Neutrophil (primary cell): ENCODE measurements around the gene IQGAP2.
"Not testable (repeated sequence)": the region's sequence is repeated elsewhere in the genome, so short reads cannot be mapped to it uniquely, and the experiment has no call there.

Experiments used
- H3K27ac ChIP-seq: fragments of 200-600 bp; sonication (generic); 2 replicates; pipeline ENCODE4 v1.5.1; 2016; ENCODE audit warnings: mild to moderate bottlenecking, moderate library complexity
- H3K27me3 ChIP-seq: fragments of 200-600 bp; sonication (generic); 2 replicates; pipeline ENCODE4 v1.6.0; 2016; ENCODE audit warnings: mild to moderate bottlenecking
- H3K36me3 ChIP-seq: fragments of 200-600 bp; sonication (generic); 2 replicates; pipeline ENCODE4 v1.5.1; 2017
- H3K4me1 ChIP-seq, 2 experiments: fragments of 200-600 bp in 1 of 2; sonication (generic) in 1 of 2; 1 replicate in 1 of 2; 2 replicates in 1 of 2; pipeline versions ENCODE4 v1.5.1 to v1.6.1; 2013 to 2016; ENCODE audit warnings: low read depth in 1 of 2, low read length in 1 of 2, mild to moderate bottlenecking in 1 of 2, moderate library complexity in 1 of 2; ENCODE audit not compliant: control insufficient read depth in 1 of 2, insufficient read depth in 1 of 2
- H3K4me3 ChIP-seq, 2 experiments: fragments of 200-600 bp in 1 of 2; sonication (generic) in 1 of 2; 1 replicate in 1 of 2; 2 replicates in 1 of 2; pipeline ENCODE4 v1.5.1; 2013 to 2016; ENCODE audit warnings: low read depth in 1 of 2, low read length in 1 of 2, mild to moderate bottlenecking in 1 of 2, moderate library complexity in 1 of 2
- H3K9me3 ChIP-seq: fragments of 200-600 bp; sonication (generic); 2 replicates; pipeline ENCODE4 v1.5.1; 2016
- TF ChIP-seq, protein P1 (sequence below): fragments of 200-600 bp; sonication (generic); IDR thresholded peaks from 2 replicates; pipeline ENCODE4 v1.5.1; 2016; ENCODE audit warnings: antibody characterized with exemption

IQGAP2 gene

DNA sequence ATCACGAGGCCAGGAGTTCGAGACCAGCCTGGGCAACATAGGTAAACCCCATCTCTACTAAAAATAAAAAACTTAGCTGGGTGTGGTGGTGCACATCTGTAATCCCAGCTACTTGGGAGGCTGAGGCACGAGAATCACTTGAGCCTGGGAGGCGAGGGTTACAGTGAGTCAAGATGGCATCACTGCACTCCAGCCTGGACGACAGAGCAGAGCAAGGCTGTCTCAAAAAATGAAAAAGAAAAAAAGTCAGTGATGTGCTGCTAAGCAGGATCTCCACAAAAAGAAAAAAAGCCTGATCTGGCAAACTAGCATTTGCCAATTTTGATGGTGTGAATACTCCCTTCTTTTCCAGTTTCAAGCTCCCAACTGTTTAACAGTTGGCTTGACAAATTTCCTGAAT, 334.8 kb downstream of the IQGAP2 start:
- no peaks in the 10 kb centered on the region for H3K9me3 ChIP-seq
- no peaks in the 10 kb centered on the region for H3K4me1 ChIP-seq
- no peak overlapping the region for H3K27ac ChIP-seq
- H3K4me3 ChIP-seq: no peak overlapping the region
- H3K27me3 ChIP-seq: no peaks in the 10 kb centered on the region
- no peaks in the 10 kb centered on the region for H3K36me3 ChIP-seq
- TF ChIP-seq, protein P1, sequence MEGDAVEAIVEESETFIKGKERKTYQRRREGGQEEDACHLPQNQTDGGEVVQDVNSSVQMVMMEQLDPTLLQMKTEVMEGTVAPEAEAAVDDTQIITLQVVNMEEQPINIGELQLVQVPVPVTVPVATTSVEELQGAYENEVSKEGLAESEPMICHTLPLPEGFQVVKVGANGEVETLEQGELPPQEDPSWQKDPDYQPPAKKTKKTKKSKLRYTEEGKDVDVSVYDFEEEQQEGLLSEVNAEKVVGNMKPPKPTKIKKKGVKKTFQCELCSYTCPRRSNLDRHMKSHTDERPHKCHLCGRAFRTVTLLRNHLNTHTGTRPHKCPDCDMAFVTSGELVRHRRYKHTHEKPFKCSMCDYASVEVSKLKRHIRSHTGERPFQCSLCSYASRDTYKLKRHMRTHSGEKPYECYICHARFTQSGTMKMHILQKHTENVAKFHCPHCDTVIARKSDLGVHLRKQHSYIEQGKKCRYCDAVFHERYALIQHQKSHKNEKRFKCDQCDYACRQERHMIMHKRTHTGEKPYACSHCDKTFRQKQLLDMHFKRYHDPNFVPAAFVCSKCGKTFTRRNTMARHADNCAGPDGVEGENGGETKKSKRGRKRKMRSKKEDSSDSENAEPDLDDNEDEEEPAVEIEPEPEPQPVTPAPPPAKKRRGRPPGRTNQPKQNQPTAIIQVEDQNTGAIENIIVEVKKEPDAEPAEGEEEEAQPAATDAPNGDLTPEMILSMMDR: no peak

DNA sequence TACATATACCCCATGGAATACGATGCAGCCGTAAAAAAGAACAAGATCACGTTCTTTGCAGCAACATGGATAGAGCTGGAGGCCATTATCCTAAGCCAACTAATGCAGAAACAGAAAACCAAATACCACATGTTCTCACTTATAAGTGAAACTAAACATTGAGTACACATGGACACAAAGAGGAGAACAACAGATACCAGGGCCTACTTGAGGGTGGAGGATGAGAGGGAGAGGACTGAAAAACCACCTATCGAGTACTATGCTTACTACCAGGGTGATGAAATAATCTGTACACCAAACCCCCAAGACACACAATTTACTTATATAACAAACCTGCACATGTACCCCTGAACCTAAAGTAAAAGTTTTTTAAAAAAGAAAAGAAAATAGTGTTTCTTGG, 338.4 kb downstream of the IQGAP2 start:
- not testable (repeated sequence) for H3K4me3 ChIP-seq, H3K27me3 ChIP-seq, H3K4me1 ChIP-seq, H3K36me3 ChIP-seq, H3K9me3 ChIP-seq, H3K27ac ChIP-seq

DNA sequence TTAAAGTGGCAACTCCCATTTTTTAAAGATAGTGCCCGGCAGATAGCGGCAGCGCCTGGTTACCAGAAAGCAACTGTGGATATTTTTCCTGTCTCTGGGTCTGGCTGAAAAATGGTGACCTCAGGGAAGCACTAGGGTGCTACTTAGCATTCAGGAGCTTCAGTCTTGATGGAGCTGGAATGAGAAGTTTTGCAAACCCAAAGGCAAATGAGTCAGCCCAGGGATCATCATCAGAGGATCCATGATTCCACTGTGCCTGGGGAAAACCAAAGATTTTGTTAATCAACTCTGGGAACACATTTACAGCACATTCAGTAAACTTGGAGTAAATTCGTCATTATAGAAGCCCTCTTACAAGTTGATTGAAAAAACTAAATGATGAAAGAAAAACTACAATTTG, 339.5 kb downstream of the IQGAP2 start:
- Histone ChIP-seq H3K27me3 (no peaks in the 10 kb centered on the region), H3K9me3 (no peaks in the 10 kb centered on the region), H3K4me1 (no peaks in the 10 kb centered on the region), H3K27ac (no peak overlapping the region), H3K36me3 (no peaks in the 10 kb centered on the region), H3K4me3 (no peak overlapping the region)
- TF ChIP-seq, protein P1: no peak

DNA sequence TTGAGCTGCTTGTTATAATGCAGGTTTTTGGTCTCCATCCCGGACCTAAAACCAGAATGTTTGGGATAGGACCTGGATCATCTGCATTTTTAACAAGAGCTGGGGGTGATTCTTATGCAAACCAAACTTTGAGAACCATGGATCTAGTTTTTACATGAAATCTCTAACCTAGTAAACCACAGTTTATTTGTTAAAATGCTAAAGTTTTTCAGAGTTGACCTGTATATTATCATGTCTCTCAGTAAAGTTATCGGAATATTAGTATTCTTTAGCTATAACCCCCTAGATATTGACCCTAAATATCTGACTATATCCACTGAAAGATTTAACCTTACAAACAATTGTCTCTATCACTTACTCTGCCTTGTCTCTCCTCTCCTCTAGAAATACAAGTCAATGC, 341.5 kb downstream of the IQGAP2 start:
- Histone ChIP-seq H3K36me3 (no peaks in the 10 kb centered on the region), H3K27me3 (no peaks in the 10 kb centered on the region), H3K4me1 (no peaks in the 10 kb centered on the region), H3K27ac (no peak overlapping the region), H3K9me3 (no peaks in the 10 kb centered on the region), H3K4me3 (no peak overlapping the region)
- TF ChIP-seq, protein P1: no peak

DNA sequence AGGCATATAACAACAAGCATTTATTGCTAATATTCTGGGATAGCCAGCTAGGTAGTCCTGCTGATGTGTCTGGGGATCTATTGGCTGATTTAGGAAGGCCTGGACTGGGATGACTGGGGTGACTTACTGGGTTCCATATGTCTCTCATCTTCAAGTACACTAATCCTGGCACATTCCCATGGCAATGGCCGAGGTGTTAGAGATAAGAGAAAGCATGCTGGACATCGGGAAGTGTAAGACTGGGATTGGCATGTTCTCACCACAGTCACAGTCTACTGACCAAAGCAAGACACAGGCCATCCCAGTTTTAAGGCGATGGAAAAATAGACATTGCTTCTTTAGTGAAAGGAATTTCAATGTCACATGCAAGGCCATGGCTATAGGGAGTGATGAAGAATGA, 342.6 kb downstream of the IQGAP2 start:
- Histone ChIP-seq H3K9me3 (no peaks in the 10 kb centered on the region), H3K4me3 (no peak overlapping the region), H3K36me3 (no peaks in the 10 kb centered on the region), H3K4me1 (no peaks in the 10 kb centered on the region), H3K27me3 (no peaks in the 10 kb centered on the region), H3K27ac (no peak overlapping the region)
- TF ChIP-seq, protein P1: no peak

DNA sequence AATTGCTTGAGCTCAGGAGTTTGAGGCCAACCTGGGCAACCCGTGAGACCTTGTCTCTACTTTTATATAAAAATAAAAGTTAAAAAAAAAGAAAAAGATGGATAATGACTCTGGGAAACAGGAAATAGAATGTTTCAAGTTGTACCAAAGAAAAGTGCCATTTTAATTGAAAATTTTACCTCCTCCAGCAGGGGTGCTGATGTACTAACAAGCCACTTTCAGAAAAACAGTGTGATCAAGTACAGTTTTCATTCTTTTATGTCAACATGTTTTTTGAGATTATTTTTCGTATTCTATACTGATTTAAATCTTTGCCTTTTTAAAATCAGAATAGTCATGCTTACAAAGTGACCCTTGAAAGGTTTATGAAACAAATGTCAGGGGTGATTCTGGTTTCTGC, 343.6 kb downstream of the IQGAP2 start:
- TF ChIP-seq, protein P1: no peak
- Histone ChIP-seq H3K9me3 (no peaks in the 10 kb centered on the region), H3K27ac (no peak overlapping the region), H3K4me1 (no peaks in the 10 kb centered on the region), H3K36me3 (no peaks in the 10 kb centered on the region), H3K27me3 (no peaks in the 10 kb centered on the region), H3K4me3 (no peak overlapping the region)
